CD4-positive, alpha-beta T cell treated with Interleukin-1 beta for 1 hour (primary cell): Measurements from ENCODE around the gene CDC42.

Source experiments
- DNase-seq, 2 donors: peaks; one replicate each; pipeline ENCODE4 v3.0.0-alpha.2; 2020 to 2022

The CDC42 gene

DNA sequence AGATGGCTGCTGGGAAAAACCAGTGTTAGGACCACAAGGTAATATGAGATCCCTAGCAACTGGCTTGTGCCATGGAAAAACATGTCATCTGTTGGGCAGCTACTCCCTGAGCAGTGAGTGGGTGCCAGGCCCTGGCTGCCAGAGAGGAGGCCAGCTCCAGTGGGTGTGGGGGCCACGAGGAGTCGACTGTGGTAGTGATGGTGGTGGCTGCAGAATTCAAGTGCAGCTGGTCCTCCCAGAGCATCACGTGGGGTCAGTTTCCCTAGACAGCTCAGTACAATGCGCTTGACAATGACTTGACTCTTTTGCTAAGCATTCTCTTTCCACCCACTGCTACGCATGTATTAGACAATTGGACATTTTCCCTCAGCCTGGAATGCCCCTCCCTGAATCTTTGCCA is 14.5 kb upstream of the CDC42 start:
- DNase-seq = no peak

DNA sequence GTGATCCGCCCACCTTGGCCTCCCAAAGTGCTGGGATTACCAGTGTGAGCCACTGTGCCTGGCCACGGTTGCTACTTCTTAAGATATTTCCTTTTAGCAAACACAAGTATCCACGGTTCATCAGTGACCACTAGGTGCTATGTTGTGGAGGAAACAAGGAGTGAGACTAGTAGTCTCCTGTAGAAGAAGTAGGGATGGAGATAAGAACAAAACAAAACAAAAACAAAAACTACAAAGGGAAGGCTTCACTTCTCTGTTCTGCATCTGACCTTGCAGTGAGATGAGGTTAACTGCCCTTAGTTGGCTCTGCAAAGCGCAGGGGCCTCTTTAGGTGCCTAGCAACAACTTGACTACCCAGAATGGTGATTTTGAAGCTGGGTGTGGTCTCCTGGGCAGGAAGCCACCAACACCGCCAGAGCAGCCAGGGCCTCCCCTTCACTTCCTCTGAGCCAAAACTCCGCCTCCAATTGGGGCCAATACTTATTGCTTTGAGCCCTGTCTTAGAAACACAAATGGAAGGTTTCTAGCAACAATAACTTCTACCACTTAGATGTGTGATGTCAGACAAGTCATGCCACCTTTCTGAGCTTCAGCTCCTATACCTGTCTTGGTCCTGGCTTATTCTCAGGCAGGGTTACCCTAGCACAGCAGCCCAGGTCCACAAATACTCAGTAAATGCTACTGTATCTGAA is 12.8 kb upstream of the CDC42 start:
- peak; percentile 97 for DNase-seq

DNA sequence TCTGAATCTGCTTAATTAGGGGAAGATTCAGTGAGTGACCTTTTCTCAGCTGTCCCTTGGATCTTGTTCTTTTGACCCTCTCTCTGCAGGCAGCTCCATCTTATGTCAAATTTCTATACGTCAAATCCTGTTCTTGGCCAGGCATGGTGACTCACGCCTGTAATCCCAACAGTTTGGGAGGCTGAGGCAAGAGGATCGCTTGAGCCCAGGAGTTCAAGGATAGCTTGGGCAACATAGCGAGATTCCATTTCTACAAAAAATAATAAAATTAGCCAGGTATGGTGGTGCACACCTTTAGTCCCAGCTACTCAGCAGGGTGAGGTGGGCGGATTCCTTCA is 12.3 kb upstream of the CDC42 start:
- no peak for DNase-seq

DNA sequence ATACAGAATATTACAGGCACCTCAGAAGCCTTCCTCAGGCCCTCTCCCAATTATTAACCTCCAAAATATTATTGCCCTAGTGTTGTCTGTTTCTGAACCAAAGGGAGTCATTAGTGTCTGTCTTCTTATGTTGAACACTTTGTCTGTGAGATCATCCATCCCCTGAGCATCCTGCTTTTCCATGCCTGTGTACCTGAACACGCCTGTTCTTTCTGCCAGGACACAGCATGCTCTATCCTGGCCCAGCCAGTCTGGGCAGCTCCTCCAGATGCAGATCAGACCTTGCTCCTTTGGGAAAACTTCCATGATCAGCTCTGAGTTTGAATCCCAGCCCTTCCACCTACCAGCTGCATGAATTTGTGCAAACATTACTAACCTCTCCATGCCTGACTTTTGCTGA is 11.0 kb upstream of the CDC42 start:
- DNase-seq = no peak

DNA sequence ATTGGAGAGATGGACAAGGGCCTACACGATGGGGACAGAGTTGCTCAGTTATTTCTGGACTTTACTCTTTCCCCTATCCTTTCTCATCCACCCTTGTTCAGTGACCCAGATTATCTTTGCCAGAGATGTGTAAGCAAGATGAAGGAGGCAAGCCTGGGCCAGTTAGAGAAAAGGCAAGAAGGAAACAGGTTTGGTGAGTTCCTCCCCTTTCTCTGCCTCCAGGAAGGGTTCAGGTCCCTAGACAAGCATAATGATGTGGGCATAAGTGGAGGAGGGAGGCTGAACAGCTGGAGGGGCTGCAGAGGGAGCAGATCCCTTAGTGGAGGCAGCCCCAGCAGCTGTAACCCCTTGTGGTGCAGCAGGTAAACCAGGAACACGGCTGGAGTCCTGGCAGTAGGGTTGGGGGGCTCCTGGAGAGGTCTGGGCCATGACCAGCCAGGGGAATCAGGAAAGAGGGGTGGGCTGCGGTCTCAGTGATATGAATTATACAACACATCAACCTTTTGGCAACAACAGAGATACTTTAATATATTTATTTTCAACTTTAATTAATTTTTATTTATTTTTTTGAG is 9.2 kb upstream of the CDC42 start:
- no peak for DNase-seq

DNA sequence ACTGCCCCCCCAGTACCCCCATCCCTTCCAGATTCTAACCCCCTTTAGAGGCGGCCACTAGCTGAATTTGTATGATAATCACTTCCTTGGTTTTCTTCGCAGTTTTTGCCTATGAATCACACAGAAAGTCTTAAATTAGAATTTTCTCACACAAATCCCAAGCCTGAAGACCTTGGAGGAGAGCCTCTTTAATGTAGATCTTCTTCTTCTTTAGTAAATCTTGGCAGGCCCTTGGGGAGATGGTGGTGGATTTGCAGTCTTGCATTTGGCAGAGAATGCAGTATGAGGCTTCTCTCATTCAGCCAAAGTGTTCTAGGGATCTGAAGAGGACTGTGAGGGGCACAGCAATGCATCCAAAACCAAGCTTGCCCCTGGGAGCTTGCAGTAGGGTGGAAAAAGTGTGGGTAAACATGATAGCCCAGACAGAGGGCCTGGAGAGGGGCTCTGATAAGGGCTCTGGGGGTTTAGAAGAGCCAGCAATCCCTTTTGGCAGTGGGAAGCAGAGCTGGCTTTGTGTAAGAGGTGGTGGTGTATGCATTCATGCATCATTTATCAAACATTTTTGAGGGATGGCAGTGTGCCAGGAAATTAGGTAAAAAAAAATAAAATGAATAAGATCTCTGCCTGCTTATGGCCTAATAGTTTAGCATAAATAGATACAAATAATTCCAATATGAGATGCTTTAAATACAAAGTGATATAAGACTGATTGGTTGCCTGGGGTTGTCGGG is 7.7 kb upstream of the CDC42 start:
- no peak for DNase-seq

DNA sequence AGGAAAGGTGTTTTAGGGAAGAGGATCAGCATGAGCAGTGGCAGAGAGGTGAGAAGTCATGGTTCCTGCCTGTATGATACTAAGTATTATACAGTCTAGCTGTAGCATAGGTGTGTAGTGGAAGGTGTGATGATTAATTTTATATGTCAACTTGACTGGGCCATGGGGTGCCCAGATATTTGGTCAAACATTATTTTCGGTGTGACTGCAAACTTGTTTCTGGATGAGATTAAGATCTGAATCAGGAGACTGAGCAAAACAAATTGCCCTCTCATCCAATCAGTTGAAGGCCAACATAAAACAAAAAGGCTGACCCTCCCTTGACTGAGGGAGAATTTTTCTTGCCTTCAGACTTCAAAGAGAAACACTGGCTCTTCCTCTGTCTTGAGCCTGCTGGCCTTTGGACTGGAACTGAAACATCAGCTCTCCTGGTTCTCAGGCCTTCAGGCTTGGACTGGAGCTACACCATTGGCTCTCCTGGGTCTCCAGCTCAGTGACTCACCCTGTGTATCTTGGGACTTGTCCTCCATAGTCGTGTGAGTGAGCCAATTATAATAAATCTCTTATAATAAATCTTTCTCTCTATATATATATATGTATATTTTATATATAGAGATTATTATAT is 6.8 kb upstream of the CDC42 start:
- no peak for DNase-seq

DNA sequence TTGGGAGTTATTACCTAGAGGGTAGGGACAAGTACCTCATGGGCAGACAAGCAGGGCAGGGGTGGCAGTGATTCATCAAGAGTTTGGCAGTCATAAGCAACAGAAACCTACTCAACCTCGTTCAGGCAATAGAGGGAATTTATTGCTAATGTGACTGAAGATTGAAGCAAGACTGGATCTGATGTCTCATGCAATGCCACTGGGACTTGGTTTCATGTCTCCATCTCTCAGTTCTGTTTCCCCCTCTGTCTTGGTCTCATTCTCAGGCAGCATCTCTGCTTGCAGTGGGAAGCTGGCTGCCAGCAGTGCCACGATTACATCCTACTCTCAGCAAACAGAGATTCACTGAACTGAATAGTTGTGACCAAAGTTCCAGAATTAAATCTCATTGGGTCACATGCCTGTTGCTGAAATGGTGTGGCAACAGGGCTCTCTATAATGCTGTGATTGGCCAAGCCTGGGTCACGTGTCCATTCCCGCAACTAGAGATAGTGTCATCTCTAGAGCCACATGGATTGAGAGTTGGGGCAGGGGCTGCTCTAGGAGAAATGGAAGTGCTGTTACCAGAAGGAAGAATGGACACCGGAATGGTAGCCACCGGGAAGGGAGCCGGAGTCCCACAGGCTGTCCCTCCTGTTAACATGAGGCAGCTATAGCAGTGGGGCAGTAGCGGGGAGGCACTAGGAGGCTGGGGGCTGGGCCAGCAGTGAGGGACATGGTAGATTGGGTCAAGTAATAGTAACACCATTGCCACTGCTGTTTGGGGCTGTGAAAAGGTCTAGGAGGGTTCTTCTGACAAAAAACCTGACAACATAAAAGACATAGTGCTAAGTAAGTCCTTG is 3.9 kb upstream of the CDC42 start:
- DNase-seq = peak in 1 of 2 donors; percentile 35

DNA sequence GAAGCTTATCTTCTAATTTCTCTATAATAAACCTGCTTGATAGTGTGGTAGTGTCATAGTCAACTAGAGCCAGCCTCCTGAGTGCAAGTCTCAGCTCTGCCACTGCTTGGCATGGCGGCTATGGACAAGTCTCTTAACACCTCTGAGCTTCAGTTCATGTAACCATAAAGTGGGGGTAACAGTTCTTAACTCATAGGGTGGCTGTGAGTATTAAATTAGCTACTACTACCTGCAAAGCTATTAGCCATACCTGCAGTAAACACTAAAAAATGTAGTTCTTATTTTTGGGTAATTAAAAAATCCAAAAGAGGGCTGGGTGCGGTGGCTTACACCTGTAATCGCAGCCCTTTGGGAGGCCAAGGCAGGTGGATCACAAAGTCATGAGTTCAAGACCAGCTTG is 2.2 kb upstream of the CDC42 start:
- no peak for DNase-seq

DNA sequence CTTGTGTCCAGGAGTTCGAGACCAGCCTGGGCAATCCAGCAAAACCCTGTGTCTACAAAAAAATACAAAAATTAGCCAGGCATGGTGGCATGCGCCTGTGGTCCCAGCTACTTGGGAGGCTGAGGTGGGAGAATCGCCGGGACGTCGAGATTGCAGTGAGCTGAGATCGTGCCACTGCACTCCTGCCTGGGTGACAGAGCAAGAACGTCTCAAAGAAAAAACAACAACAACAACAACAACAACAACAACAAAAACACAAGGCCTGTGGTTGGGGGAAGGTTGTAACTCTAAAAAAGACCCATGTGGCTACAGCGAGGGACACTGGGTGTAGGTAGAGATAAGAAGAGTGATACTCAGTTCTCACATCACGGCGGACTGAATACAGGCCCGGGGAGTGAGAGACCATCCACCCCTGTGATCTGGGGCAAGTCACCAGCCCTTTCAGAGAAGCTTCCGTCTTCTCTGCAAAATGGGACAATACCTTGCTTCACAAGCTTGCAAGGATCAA is 848 bp upstream of the CDC42 start:
- DNase-seq = no peak

DNA sequence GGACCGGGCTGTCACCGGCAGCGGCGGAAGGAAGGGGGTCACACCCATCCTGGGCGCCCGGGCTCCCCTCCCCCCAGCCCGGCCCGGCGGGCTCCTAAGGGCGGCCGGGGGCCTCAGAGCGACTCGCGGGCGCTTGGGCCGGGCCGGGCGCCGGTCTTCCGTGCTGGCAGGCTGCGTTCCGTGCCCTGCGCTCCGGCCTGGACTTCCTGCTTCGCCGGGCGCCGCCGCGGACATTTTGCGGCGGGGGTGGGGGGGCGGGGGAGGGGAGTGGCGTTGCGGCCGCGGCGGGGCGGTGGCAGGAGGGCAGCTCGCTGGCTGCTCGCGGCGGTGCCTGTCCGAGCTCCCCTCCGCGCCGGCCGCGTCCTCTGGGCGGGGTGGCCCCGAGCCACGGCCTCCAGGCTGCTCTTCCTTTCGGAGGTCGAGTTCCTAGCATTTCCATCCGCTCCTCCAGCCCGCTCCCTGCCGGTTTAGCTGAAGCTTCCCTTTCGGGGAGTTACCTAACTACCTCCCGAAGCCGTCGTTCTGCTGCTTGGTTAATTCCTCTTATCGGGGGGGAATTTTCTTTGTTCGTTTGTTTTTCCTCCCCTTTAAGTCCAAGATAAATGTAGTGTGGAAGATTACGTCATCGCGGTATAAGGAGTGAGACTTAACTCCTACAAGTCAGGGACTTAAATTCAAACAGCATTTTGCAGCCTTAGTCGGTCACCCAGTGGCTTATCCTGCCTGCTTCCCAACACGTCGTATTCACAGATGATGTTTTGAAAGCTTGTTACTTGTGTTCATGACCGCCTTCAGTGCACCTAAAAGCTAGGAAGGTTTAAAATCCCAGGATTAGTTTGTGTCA is 730 bp downstream of the CDC42 start:
- peak; percentile 64 to 74 for DNase-seq

DNA sequence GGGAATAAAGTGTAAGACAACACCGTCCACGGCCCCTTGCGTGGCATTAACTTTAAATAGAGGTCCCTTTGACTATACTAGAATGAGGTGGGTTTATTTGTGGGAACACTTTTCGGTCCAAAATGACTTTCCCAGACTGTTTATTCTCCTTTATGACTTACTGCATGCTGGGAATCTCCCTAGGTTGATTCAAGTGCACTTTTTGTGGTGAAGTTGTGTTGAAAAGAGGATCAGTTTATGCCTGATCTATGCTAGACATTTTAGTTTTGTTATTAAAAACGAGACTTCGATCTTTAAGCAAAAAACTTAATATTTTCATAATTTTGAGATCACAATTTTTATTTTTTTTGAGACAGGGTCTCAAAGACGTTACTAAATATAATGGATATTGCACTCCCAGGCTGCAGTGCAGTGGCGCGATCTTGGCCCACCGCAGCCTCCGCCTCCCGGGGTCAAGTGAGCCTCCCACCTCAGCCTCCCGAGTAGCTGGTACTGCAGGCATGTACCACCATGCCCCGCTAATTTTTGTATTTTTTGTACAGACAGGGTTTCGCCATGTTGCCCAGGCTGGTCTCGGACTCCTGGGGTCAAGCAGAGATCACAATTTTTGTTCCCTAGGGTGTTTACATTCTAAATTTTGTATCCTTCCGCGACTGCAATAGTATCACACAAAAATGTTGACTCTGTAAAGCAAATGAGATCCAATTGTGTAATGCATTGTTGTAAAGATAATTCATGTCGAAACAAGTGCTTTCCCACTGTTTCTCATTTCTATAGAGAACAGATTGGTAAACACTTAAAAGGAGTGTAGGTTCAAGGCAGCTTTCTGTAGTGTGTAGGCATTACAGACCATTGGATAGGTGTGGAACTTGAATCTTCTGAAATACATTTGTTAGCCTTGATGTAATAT is 1.6 kb downstream of the CDC42 start:
- peak in 1 of 2 donors; percentile 48 for DNase-seq

DNA sequence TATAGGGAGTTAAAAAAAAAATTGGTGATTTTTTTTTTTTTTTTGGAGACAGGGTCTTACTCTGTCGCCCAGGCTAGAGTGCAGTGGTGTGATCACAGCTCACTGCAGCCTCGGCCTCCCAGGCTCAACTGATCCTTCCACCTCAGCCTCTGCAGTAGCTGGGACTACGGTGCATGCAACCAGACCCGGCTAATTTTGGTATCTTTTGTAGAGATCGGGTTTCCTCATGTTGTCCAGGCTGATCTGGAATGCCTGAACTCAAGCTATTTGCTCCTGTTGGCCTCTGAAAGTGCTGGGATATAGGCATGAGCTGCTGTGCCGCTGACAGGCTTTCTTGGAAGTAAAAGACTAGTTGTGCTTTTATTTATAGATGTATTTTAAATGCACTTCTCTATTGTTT is 3.0 kb downstream of the CDC42 start:
- no peak for DNase-seq

DNA sequence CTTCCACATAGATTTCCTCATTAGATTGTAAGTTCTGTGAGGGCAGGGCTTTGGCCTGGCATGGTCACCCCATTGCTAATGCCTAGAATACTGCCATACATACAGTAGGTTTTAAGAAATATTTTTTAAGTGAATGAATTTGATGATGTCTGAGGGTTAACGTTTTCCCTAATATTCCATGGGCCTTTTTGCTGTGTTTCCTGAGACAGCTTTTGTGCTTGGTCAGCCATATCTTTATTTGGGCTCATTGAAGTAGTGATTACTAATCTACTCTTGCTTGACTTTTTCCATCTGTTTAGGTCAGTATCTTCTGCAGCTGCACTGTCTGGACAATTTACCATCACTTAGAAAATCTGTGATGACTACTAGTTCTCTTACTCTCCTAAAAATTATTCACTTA is 3.5 kb downstream of the CDC42 start:
- DNase-seq = no peak

DNA sequence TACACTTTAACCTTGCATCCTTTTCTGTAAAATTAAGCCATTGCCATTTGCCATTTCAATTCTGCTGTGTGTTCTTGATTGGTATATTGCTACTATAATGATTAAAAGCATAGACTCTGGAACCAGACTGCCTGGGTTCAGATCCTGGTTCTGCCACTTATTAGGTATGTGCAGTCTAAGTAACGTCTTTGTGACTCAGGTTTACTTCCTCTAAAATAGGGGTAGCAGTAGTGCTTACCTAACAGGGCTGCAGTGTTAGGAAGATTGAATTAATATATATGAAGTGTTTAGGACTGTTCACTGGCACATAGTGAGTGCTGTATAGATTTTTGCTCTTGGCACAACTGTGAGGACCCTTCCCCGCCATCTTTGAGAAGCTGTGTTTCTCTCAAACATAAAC is 4.4 kb downstream of the CDC42 start:
- DNase-seq = no peak

DNA sequence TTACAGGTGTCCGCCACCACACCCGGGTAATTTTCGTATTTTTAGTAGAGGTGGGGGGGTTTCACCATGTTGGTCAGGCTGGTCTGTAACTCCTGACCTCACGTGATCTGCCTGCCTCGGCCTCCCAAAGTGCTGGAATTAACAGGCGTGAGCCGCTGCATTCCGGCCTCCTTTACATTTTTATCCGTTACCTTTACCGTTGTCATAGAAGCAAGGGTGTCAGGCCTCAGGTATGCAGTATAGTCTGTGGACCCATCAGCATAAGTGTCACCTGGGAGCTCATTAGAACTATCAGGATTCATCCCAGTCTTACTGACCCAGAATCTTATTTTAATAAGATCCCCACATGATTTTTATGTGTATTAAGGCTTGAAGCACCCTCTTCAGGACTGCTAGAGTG is 5.4 kb downstream of the CDC42 start:
- no peak for DNase-seq

DNA sequence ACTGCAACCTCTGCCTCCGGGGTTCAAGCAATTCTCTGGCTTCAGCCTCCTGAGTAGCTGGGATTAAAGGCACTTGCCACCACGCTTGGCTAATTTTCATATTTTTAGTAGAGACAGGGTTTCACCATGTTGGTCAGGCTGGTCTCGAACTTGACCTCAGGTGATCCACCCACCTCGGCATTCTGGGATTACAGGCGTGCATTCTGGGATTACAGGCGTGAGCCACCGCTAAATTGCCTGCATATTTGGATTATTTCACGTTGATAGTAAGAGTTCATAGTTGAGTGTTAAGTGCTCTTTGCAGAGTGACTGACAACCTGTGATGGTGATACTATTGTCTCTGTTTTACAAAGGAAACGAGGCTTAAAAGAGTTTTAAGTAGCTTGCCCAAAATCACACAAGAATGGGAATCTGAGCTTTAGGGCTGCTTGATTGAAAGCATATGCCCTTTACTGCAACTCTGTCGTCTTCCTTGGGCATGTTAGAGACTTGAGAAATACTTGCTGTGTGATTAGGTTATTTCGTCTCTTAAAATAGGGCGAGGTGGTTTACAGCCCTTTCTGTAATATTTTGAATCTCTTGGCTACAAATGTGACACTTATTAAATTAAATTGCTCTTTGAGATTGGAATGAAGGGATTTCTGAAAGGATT is 12.4 kb downstream of the CDC42 start:
- no peak for DNase-seq

DNA sequence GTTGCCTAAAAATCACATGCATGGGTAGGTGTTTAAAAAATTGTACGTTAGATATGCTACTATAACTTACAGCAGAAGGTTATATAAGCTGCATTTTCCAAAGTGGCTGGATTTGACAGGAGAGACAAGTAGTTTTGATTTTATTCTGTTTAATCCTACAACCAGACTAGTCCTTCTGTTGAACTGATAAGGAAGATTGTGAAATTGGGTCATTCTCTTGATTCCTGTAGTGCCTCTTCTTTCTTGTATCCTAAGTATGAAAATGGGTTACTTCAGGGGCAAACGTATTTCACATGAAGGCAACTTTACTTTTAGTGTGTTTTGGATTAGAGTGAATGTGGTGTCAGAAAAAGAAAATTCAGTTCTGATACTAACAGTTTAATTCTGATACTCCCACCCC is 19.0 kb downstream of the CDC42 start:
- DNase-seq = no peak

DNA sequence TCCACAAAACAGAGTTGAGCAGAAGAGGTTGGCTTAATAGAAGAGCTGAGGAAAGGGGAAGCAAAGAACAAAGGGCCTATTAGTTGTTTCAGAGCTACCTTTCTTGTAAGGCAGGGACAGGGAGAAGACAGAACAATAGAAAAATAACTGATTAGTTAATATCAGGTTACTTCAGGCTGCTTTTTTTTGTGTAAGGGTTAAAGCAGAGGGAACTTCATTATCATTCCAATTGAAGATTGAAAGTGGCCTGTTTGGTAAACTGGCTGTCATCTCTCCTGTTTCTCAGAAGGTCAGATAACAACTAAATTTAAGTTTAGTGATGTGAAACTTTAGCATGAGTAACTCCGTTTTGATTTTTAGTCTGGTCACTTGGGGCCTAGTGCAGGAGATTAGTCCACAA is 22.3 kb downstream of the CDC42 start:
- no peak for DNase-seq

DNA sequence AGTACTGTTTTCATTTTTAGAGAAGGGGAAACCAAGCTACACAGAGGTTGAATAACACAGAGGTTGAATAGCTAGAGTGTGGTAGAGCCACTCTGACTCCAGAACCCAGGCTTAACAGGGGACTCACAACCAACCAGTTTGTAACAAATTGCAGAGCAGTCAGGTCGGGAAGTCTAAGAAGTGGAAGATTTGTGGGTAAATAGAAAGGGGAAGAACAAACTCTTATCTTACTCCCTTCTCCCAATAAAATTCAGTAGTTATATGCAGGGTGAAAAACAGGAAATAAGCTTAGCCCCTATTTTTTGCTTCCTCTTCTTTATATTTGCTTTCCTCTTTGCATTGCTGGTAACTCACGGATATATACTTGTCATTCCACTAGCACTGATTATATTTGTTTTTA is 23.2 kb downstream of the CDC42 start:
- DNase-seq = no peak
